ENCODE results near the gene NFIL3.

The NFIL3 gene

GRCh38 chr9:91422758-91423711, 597 bp downstream of the NFIL3 start:
- H3K4me1 ChIP-seq (ENCODE audit: control insufficient read depth, insufficient read depth, low read length, poor library complexity, severe bottlenecking): peaks cover 30% of the 10 kb centered on the region
- H3K27ac ChIP-seq (ENCODE audit: insufficient read depth, low read length, poor library complexity, severe bottlenecking): peak overlapping the region; percentile 16
- peak; percentile 25 to 40 (median 36) for DNase-seq
- peak overlapping the region; percentile 61 for H3K4me3 ChIP-seq (ENCODE audit: insufficient read depth, low read depth, low read length, poor library complexity, severe bottlenecking)
- H3K9me3 ChIP-seq (ENCODE audit: control insufficient read depth, low read length): no peaks in the 10 kb centered on the region
- H3K27me3 ChIP-seq (replicated peaks; ENCODE audit: control insufficient read depth, insufficient read depth, low read length, poor library complexity, severe bottlenecking): peaks cover 28% of the 10 kb centered on the region
- H3K36me3 ChIP-seq (ENCODE audit: control insufficient read depth, insufficient read depth, low read length): no peaks in the 10 kb centered on the region

DNA sequence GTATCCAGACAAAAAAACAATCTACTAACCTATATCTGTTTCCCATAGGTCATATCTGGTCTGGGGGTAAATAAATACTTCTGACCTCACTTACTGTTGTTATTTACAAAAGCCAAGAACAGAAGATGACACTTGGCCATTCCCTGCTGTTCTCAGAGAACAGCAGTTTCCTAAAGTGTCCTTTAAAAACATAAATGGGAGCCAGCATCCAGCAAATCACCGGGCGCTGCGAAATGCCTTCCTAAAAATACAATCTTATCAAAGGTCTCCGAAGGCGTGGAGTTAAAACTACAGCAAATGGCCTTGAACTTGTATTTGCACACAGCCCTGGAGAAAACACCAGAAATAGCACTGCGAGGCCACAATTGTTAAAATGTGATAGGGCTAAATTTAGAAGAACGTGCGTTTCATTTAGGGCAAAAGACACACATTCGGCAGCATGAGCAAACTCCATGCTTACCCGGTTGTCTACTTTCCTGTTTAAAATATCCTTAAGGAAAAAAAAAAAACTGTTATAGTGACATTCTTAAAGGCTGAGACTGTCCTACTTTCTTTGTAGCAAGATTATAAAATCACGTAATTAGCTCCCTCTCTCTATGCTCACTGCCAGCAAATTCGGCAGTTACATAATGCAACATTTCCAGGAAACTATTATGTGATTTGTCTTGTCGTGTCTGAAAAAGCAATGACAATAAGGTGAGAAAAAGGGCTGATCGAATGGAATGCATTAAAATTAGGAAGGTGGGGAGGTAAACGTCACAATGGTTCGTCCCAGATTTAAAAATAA, 1.5 kb downstream of the NFIL3 start:
- peaks cover 28% of the 10 kb centered on the region for H3K27me3 ChIP-seq (replicated peaks; ENCODE audit: control insufficient read depth, insufficient read depth, low read length, poor library complexity, severe bottlenecking)

DNA sequence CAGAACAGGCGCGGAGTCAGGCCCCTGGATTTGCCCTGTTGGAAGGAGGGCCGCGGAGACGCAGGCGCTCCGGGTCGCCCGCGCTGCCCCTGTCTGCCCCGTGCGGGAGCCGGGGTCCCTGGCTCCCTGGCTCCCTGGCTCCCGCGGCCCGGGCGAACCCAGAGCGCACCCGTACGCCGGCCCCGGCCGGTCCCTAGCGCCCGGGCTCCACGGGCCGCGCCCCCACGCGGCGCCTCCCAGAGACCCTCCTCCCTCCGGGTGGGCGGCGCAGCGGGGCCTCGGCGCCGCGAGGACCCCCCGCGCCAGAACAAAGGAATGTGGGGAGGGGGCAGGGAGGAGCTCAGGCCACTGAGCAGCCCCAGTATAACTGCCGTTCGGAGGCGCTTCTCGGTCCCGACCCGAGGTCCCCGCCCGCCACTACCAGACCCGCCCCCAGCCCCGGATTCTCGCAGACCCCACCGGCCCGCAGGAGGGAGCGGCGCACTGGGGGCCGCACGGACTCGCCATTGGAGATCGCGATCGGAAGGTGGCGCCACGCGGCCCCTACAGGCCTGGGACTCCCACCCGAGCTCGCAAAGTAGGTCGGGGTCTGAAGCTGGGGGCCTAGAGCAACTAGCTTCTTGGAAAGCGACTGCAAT, 2.4 kb downstream of the NFIL3 start:
- Histone ChIP-seq H3K9me3 (ENCODE audit: control insufficient read depth, low read length) (no peaks in the 10 kb centered on the region), H3K27me3 (replicated peaks; ENCODE audit: control insufficient read depth, insufficient read depth, low read length, poor library complexity, severe bottlenecking) (peaks cover 28% of the 10 kb centered on the region), H3K36me3 (ENCODE audit: control insufficient read depth, insufficient read depth, low read length) (no peaks in the 10 kb centered on the region), H3K4me3 (ENCODE audit: insufficient read depth, low read depth, low read length, poor library complexity, severe bottlenecking) (peak overlapping the region; percentile 13), H3K27ac (ENCODE audit: insufficient read depth, low read length, poor library complexity, severe bottlenecking) (no peak overlapping the region), H3K4me1 (ENCODE audit: control insufficient read depth, insufficient read depth, low read length, poor library complexity, severe bottlenecking) (peaks cover 30% of the 10 kb centered on the region)
- DNase-seq: no peak

More for the DNA sequence above, 1.5 kb downstream of the NFIL3 start:
- H3K9me3 ChIP-seq (ENCODE audit: control insufficient read depth, low read length): no peaks in the 10 kb centered on the region
- no peak overlapping the region for H3K27ac ChIP-seq (ENCODE audit: insufficient read depth, low read length, poor library complexity, severe bottlenecking)
- H3K36me3 ChIP-seq (ENCODE audit: control insufficient read depth, insufficient read depth, low read length): no peaks in the 10 kb centered on the region
- peak overlapping the region; percentile 61 for H3K4me3 ChIP-seq (ENCODE audit: insufficient read depth, low read depth, low read length, poor library complexity, severe bottlenecking)
- H3K4me1 ChIP-seq (ENCODE audit: control insufficient read depth, insufficient read depth, low read length, poor library complexity, severe bottlenecking): peaks cover 30% of the 10 kb centered on the region
- DNase-seq: no peak

- H3K9me3 ChIP-seq (ENCODE audit: control insufficient read depth, low read length): no peaks in the 10 kb centered on the region
- peaks cover 28% of the 10 kb centered on the region for H3K27me3 ChIP-seq (replicated peaks; ENCODE audit: control insufficient read depth, insufficient read depth, low read length, poor library complexity, severe bottlenecking)
- H3K4me1 ChIP-seq (ENCODE audit: control insufficient read depth, insufficient read depth, low read length, poor library complexity, severe bottlenecking): peaks cover 30% of the 10 kb centered on the region
- DNase-seq: no peak
- no peak overlapping the region for H3K27ac ChIP-seq (ENCODE audit: insufficient read depth, low read length, poor library complexity, severe bottlenecking)
- no peak overlapping the region for H3K4me3 ChIP-seq (ENCODE audit: insufficient read depth, low read depth, low read length, poor library complexity, severe bottlenecking)
- H3K36me3 ChIP-seq (ENCODE audit: control insufficient read depth, insufficient read depth, low read length): no peaks in the 10 kb centered on the region
Observed at GRCh38 chr9:91420501-91421127, 3.0 kb downstream of the NFIL3 start.

GRCh38 chr9:91419222-91420191, 4.1 kb downstream of the NFIL3 start:
- Histone ChIP-seq H3K9me3 (ENCODE audit: control insufficient read depth, low read length) (no peaks in the 10 kb centered on the region), H3K36me3 (ENCODE audit: control insufficient read depth, insufficient read depth, low read length) (no peaks in the 10 kb centered on the region), H3K4me1 (ENCODE audit: control insufficient read depth, insufficient read depth, low read length, poor library complexity, severe bottlenecking) (peaks cover 25% of the 10 kb centered on the region), H3K4me3 (ENCODE audit: insufficient read depth, low read depth, low read length, poor library complexity, severe bottlenecking) (no peak overlapping the region), H3K27ac (ENCODE audit: insufficient read depth, low read length, poor library complexity, severe bottlenecking) (no peak overlapping the region), H3K27me3 (replicated peaks; ENCODE audit: control insufficient read depth, insufficient read depth, low read length, poor library complexity, severe bottlenecking) (peaks cover 28% of the 10 kb centered on the region)
- DNase-seq: no peak

- Histone ChIP-seq H3K27ac (ENCODE audit: insufficient read depth, low read length, poor library complexity, severe bottlenecking) (no peak overlapping the region), H3K4me3 (ENCODE audit: insufficient read depth, low read depth, low read length, poor library complexity, severe bottlenecking) (no peak overlapping the region), H3K4me1 (ENCODE audit: control insufficient read depth, insufficient read depth, low read length, poor library complexity, severe bottlenecking) (peaks cover 25% of the 10 kb centered on the region)
Observed at GRCh38 chr9:91418215-91418610, 5.4 kb downstream of the NFIL3 start.

GRCh38 chr9:91417602-91418214, 5.9 kb downstream of the NFIL3 start:
- no peak for DNase-seq
- no peak overlapping the region for H3K4me3 ChIP-seq (ENCODE audit: insufficient read depth, low read depth, low read length, poor library complexity, severe bottlenecking)
- H3K27me3 ChIP-seq (replicated peaks; ENCODE audit: control insufficient read depth, insufficient read depth, low read length, poor library complexity, severe bottlenecking): peaks cover 28% of the 10 kb centered on the region
- H3K36me3 ChIP-seq (ENCODE audit: control insufficient read depth, insufficient read depth, low read length): no peaks in the 10 kb centered on the region
- H3K9me3 ChIP-seq (ENCODE audit: control insufficient read depth, low read length): no peaks in the 10 kb centered on the region
- no peak overlapping the region for H3K27ac ChIP-seq (ENCODE audit: insufficient read depth, low read length, poor library complexity, severe bottlenecking)
- H3K4me1 ChIP-seq (ENCODE audit: control insufficient read depth, insufficient read depth, low read length, poor library complexity, severe bottlenecking): peaks cover 20% of the 10 kb centered on the region

More at GRCh38 chr9:91418215-91418610, 5.4 kb downstream of the NFIL3 start:
- Histone ChIP-seq H3K27me3 (replicated peaks; ENCODE audit: control insufficient read depth, insufficient read depth, low read length, poor library complexity, severe bottlenecking) (peaks cover 28% of the 10 kb centered on the region), H3K36me3 (ENCODE audit: control insufficient read depth, insufficient read depth, low read length) (no peaks in the 10 kb centered on the region), H3K9me3 (ENCODE audit: control insufficient read depth, low read length) (no peaks in the 10 kb centered on the region)
- DNase-seq: no peak

GRCh38 chr9:91416096-91416712, 7.4 kb downstream of the NFIL3 start:
- H3K4me1 ChIP-seq (ENCODE audit: control insufficient read depth, insufficient read depth, low read length, poor library complexity, severe bottlenecking): peaks cover 5% of the 10 kb centered on the region
- peaks cover 17% of the 10 kb centered on the region for H3K27me3 ChIP-seq (replicated peaks; ENCODE audit: control insufficient read depth, insufficient read depth, low read length, poor library complexity, severe bottlenecking)
- DNase-seq: no peak
- no peaks in the 10 kb centered on the region for H3K36me3 ChIP-seq (ENCODE audit: control insufficient read depth, insufficient read depth, low read length)
- H3K4me3 ChIP-seq (ENCODE audit: insufficient read depth, low read depth, low read length, poor library complexity, severe bottlenecking): no peak overlapping the region
- no peaks in the 10 kb centered on the region for H3K9me3 ChIP-seq (ENCODE audit: control insufficient read depth, low read length)
- no peak overlapping the region for H3K27ac ChIP-seq (ENCODE audit: insufficient read depth, low read length, poor library complexity, severe bottlenecking)
